Progenitor cell of endocrine pancreas (in vitro differentiated cells): Measurements from ENCODE around the gene KCNA1. TPM values are rescaled to one million over a fixed set of nuclear protein-coding genes. Genes with fewer than 3 reads are reported as not detected.

Source experiments
- DNase-seq: peaks from one replicate; pipeline ENCODE4 v3.0.0; 2021; ENCODE audit warnings: low spot score; ENCODE audit not compliant: unreplicated experiment
- H3K27ac Mint-ChIP-seq: 2 replicates; pipeline ENCODE4 v1.8.0; 2021; ENCODE audit warnings: mild to moderate bottlenecking, moderate library complexity, mixed read lengths
- H3K27me3 Mint-ChIP-seq: 2 replicates; pipeline ENCODE4 v1.8.0; 2021; ENCODE audit warnings: mixed read lengths
- H3K36me3 Mint-ChIP-seq: 2 replicates; pipeline ENCODE4 v1.8.0; 2022; ENCODE audit warnings: mixed read lengths; ENCODE audit not compliant: insufficient read depth
- H3K4me1 Mint-ChIP-seq: 2 replicates; pipeline ENCODE4 v1.8.0; 2021; ENCODE audit warnings: low read depth, mixed read lengths
- H3K4me3 Mint-ChIP-seq: 2 replicates; pipeline ENCODE4 v1.8.0; 2021; ENCODE audit warnings: low read depth, mild to moderate bottlenecking, moderate library complexity, mixed read lengths
- H3K9me3 Mint-ChIP-seq: 2 replicates; pipeline ENCODE4 v1.8.0; 2021; ENCODE audit warnings: low read depth, mixed read lengths
- CTCF ChIP-seq: fragments of 200-600 bp; sonication (generic); IDR thresholded peaks from one replicate; pipeline ENCODE4 v1.5.0; 2021; ENCODE audit warnings: antibody characterized with exemption, mild to moderate bottlenecking; ENCODE audit not compliant: unreplicated experiment
- total RNA-seq: library from RNA; stranded (reverse); gene quantifications from 2 replicates; pipeline ENCODE4 v1.2.1, GENCODE V29; 2021

KCNA1 gene
- total RNA-seq, 1 donor from 2014 or later: not detected

GRCh38 chr12:4899364-4899763 is 10.3 kb upstream of the KCNA1 start:
- Mint-ChIP-seq H3K4me1 (no peaks in the 10 kb centered on the region), H3K4me3 (no peak overlapping the region), H3K27me3 (peaks cover 73% of the 10 kb centered on the region), H3K9me3 (no peaks in the 10 kb centered on the region), H3K27ac (no peak overlapping the region), H3K36me3 (no peaks in the 10 kb centered on the region)
- DNase-seq: no peak
- peak; percentile 40 for TF ChIP-seq CTCF

DNA sequence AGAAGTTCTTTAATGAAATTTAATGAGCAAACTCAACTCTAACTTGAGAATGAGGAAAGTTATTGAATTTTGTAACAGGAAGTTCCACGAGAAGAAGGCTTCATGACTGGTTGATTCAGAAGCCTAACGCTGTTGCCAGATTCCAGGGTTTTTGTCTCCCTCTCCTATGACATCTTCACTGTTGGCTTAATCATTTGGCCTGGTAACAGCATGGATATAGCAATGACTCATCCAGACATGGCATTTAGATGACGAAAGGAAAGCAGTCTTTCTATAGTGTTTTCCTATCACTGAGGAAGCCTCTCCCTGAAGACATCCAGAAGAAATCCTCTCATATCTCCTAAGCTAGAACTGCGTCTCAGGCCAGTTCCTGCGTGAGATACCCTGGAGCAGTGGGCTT is 9.4 kb upstream of the KCNA1 start:
- H3K9me3 Mint-ChIP-seq: no peaks in the 10 kb centered on the region
- H3K27ac Mint-ChIP-seq: no peak overlapping the region
- no peak for TF ChIP-seq CTCF
- no peaks in the 10 kb centered on the region for H3K4me1 Mint-ChIP-seq
- peaks cover 65% of the 10 kb centered on the region for H3K27me3 Mint-ChIP-seq
- no peak overlapping the region for H3K4me3 Mint-ChIP-seq
- no peak for DNase-seq
- H3K36me3 Mint-ChIP-seq: no peaks in the 10 kb centered on the region

GRCh38 chr12:4905316-4905715 is 4.4 kb upstream of the KCNA1 start:
- H3K4me3 Mint-ChIP-seq: no peak overlapping the region
- H3K9me3 Mint-ChIP-seq: no peaks in the 10 kb centered on the region
- no peak for TF ChIP-seq CTCF
- DNase-seq: no peak
- H3K27ac Mint-ChIP-seq: no peak overlapping the region
- peaks cover 36% of the 10 kb centered on the region for H3K27me3 Mint-ChIP-seq
- no peaks in the 10 kb centered on the region for H3K36me3 Mint-ChIP-seq
- peaks cover 9% of the 10 kb centered on the region for H3K4me1 Mint-ChIP-seq

- Mint-ChIP-seq H3K4me1 (peaks cover 12% of the 10 kb centered on the region), H3K9me3 (peaks cover 4% of the 10 kb centered on the region), H3K27ac (no peak overlapping the region), H3K4me3 (peak overlapping the region; percentile 16), H3K36me3 (peaks cover 3% of the 10 kb centered on the region), H3K27me3 (peaks cover 37% of the 10 kb centered on the region)
- TF ChIP-seq CTCF: peak; percentile 61
- DNase-seq: peak; percentile 57
Observed at GRCh38 chr12:4908684-4909409, 858 bp upstream of the KCNA1 start.

DNA sequence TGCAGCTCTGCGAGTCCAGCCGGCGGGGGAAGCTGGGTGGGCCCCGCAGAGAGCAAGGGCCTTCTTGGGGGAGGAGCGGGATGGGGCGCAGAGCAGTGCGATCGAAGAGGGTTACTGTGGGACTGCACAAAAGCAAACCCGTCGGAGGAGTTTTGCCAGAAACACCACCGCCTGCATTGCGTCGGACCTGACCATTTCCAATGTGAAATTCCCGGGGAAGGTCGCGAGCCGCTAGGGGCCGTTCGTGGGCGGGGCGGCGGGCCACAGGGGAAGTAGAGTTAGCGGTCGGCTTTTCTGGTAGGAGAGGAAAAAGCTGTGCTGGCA is 333 bp upstream of the KCNA1 start:
- peaks cover 3% of the 10 kb centered on the region for H3K36me3 Mint-ChIP-seq
- TF ChIP-seq CTCF: no peak
- peaks cover 4% of the 10 kb centered on the region for H3K9me3 Mint-ChIP-seq
- no peak overlapping the region for H3K27ac Mint-ChIP-seq
- peaks cover 41% of the 10 kb centered on the region for H3K27me3 Mint-ChIP-seq
- H3K4me1 Mint-ChIP-seq: peaks cover 12% of the 10 kb centered on the region
- peak overlapping the region; percentile 16 for H3K4me3 Mint-ChIP-seq
- peak; percentile 30 for DNase-seq
